Spleen (tissue), 7 donors: ENCODE measurements around the gene A2ML1.
A peak's percentile ranks its signal among the peaks of the same experiment; 100 is the strongest.

Experiments used
- POLR2A ChIP-seq, 3 donors: fragments of 450-650 bp; IDR thresholded peaks; one replicate each; pipeline ENCODE4 v1.5.1; 2017; ENCODE audit warnings: antibody characterized with exemption in 3 of 3, mild to moderate bottlenecking in 1 of 3
- POLR2AphosphoS5 ChIP-seq, 3 donors: sonication (generic); formaldehyde crosslinking; IDR thresholded peaks; one replicate each; pipeline ENCODE4 v1.5.1; 2017; ENCODE audit warnings: antibody characterized with exemption in 3 of 3
- TF ChIP-seq, protein P1 (sequence below), 11 experiments: fragments of 200-600 bp in 7 of 11; fragments of 450-650 bp in 4 of 11; sonication (generic) in 4 of 11; IDR thresholded peaks in 8 of 11; conservative IDR thresholded peaks in 3 of 11; 1 replicate in 7 of 11; 2 replicates in 4 of 11; pipeline versions ENCODE4 v1.4.0 to v1.8.0; 2016 to 2021; ENCODE audit warnings: antibody characterized with exemption in 11 of 11, inconsistent platforms in 4 of 11, mild to moderate bottlenecking in 1 of 11
- donor health status: DM: no; HTN: no; CAD: no; lungs with moderate emphysema.
- donor health status: DM: no; HTN: no; CAD: no.
- donor health status: DM: no; HTN: no; CAD: no.

DNA sequence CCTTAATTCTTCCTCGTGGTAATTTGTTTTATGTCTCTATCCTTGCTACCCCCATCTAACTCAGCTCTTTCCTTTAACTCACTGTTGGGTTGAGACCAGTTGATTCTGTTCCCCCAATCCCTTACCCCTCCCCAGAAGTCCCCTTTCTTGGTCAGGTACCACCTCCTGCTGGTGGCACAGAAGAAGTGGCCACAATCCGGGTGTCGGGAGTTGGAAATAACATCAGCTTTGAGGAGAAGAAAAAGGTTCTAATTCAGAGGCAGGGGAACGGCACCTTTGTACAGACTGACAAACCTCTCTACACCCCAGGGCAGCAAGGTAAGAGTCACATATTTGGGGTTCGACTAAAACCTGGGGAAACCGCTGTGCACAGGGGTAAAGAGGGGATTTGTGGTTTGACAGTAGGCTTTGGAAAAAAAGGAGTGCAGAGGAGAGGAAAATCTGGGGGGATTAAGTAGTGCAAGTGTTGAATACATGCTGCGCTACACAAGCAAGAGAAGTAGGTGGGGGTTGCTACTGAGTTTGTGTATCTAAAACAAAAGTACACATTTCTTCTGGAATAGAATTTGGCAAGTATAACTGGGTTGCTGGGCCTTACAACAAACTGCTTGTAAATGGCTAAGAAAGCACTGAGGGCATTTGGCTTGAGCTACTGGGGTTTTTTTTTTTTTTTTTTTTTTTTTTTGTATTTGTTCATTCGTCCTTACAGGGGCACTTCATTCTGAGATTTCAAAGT, 1.3 kb downstream of the A2ML1 start:
- no peak for TF ChIP-seq POLR2A (IDR thresholded peaks at IDR 0.05)
- TF ChIP-seq, protein P1, sequence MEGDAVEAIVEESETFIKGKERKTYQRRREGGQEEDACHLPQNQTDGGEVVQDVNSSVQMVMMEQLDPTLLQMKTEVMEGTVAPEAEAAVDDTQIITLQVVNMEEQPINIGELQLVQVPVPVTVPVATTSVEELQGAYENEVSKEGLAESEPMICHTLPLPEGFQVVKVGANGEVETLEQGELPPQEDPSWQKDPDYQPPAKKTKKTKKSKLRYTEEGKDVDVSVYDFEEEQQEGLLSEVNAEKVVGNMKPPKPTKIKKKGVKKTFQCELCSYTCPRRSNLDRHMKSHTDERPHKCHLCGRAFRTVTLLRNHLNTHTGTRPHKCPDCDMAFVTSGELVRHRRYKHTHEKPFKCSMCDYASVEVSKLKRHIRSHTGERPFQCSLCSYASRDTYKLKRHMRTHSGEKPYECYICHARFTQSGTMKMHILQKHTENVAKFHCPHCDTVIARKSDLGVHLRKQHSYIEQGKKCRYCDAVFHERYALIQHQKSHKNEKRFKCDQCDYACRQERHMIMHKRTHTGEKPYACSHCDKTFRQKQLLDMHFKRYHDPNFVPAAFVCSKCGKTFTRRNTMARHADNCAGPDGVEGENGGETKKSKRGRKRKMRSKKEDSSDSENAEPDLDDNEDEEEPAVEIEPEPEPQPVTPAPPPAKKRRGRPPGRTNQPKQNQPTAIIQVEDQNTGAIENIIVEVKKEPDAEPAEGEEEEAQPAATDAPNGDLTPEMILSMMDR (IDR thresholded peaks at IDR 0.05 in 8 of 11, conservative IDR thresholded peaks at IDR 0.05 in 3 of 11): peak in 8 of 11 experiments; percentile 38 to 69 (median 45)
- no peak for TF ChIP-seq POLR2AphosphoS5 (IDR thresholded peaks at IDR 0.05)
